Hypothalamus (tissue), 51 donors: ENCODE results near the gene SOWAHD.
"Not testable (repeated sequence)": the region's sequence is repeated elsewhere in the genome, so short reads cannot be mapped to it uniquely, and the experiment has no call there.

Experiments
- DNase-seq, 51 donors: peaks; one replicate each; lab custom pipeline; 2025; lab: John Stamatoyannopoulos, UW

SOWAHD gene, protein sequence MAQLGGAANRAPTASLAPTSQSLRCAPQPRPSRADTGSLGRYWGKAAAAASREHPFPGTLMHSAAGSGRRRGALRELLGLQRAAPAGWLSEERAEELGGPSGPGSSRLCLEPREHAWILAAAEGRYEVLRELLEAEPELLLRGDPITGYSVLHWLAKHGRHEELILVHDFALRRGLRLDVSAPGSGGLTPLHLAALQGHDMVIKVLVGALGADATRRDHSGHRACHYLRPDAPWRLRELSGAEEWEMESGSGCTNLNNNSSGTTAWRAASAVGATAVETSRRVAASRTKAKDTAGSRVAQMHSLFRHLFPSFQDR

DNA sequence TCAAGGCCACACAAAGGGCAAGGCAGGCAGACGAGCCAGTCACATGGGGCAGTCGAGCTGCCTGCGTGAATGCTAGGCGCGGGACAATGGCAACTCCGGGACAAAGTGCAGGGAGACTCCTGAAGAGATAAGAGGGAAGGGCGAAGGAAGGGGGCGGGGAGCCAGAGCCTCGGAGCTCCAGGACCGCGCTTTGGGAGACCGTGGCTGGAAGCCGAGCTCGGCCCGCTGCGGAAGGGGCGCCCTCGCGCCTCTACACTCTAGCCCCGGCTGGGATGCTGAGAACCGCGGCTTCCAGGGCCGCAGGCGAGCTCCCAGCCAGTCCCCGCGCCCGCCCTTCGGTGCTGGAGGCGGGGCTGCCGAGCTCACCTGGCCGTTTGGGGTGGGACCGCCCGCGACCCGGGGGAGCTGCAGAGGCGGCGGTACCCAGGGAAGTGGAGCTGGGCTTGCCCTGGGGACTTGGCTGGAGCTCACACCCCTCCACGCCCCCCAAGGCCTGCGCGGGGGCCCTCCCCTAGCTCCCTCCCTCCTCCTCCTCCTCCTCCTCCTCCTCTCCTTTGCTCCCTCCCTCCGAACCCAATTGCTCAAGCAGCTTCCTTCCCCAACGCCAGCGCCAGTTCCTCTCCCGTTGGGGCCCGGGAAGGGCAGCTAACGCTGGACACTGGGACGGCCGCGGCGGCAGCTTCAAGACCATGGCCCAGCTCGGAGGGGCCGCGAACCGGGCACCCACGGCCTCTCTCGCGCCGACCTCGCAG, at the start of gene SOWAHD:
SOWAHD (plus strand) TSS at position 610 of the 752 bp plus-strand sequence; CDS start at position 690, 80 bp downstream.
- DNase-seq: peak in 17 of 51 donors; percentile 1 to 35 (median 4)

DNA sequence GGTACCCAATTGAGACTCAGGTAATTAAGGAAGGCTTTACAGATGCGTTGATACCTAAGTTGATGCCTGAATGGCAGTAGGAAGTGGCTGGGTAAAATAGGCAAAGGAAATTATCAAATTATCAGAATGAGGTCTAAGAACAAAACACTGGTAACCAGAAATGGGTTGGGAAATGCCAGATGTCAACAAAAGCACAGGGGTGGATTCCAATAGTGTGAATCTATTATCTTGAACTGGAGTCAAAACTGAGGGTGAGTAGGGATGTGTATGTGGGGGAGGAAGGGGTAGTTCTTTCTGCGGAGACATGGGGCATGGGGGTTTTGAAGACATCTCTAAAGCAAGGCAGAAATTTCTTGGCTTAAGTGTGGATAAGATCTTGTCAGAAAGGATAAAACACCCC, 49.5 kb upstream of the SOWAHD start:
- no peak for DNase-seq

DNA sequence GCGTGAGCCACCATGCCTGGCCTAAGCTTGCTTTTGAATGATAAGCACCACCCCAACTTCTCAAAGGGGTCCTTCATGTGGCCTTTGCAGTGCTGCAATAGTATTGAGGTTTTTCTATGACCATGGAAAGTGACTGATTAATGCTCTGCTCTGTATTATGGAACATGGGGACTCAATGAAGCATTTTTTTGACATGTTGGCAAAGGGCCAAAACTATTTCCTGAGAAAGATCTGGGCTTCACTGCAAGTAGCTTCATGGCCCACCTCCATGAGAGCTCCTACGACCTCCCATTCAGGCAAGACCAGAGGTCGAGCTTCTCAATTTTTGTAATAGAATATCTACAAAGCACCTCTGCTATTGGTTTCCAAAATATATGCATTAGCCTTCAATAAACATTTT, 48.8 kb upstream of the SOWAHD start:
- no peak for DNase-seq

DNA sequence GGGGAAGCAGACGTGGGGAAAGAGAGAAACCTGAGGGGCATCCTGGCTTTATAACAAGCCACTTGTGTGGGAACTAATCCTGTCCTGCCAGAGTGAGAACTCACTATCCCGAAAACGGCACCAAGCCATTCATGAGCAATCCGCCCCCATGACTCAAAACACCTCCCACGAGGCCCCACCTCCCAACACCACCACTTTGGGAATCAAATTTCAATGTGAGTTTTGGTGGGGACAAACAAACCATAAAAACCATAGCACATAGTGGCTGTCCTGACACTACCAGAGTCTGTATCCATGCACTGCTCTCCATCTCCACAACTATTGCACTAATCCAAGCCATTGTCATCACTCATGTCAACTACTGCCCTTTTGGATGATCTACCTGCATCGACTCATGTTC, 36.9 kb upstream of the SOWAHD start:
- no peak for DNase-seq

DNA sequence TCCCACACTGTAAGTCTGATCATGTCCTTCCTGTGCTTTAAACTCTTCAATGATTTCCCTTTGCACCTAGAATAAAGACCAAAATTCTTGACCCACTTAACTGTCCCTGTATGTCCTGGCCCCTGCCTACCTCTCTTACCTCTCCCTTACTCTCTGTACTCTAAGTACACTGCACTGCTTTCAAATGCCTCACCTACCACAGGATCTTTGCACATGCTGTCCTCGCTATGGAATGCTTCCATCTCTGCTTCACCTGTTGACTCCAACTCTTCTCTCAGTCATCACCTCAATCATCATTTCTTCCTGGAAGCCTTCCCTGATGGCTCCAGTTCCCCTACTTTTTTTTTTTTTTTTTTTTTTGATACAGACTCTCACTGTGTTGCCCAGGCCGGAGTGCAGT, 36.5 kb upstream of the SOWAHD start:
- DNase-seq: no peak

DNA sequence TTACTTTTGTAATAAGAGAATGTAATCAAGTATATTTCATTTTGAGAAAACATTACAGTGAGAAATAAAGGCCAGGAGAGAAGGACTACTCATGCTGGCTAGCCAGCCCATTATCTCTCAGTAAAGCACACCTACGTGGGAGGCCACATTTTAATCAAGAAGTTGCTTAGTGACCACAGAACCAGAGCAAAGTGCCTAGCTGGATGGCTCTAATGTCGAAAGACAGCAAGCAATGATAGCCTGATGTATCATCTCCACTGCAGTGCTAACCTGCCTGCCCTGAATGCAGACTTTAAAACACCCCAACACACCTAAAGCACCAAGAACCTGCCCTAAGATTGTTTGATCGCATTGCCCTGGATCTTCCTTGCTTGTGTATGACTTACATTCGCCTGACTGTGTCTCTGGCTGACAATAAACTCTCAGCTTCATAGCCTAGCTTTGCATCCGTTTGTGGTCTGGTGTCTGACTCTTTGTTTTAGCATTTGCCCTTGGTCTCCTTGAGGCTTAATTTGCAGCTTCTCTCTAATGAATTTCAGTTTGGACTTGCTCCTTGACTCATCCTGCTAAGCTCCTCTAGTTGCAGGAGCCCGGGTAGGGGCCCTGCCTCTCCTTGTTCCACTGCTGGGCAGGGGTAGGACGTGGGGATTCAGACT, 31.4 kb upstream of the SOWAHD start:
- DNase-seq: no peak

DNA sequence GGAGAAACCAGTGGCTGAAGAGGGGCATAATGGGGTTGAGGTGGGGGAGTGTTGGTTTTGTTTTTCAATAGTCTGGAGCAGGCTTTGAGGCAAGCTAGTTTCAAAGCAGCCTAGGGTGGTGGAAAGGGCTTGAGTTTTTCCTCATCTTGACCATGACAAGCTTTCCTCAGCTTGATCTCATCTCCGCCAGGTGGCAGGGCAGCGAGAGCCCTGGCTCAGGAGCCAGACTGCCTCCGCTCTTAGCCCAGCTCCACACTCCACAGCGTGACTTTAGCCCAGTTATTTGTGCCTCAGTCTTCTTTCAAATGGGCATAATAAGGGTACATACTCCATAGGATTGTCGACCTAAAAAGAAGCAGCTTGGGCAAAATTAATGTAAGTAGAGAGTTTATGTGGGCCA, 29.9 kb upstream of the SOWAHD start:
- no peak for DNase-seq

DNA sequence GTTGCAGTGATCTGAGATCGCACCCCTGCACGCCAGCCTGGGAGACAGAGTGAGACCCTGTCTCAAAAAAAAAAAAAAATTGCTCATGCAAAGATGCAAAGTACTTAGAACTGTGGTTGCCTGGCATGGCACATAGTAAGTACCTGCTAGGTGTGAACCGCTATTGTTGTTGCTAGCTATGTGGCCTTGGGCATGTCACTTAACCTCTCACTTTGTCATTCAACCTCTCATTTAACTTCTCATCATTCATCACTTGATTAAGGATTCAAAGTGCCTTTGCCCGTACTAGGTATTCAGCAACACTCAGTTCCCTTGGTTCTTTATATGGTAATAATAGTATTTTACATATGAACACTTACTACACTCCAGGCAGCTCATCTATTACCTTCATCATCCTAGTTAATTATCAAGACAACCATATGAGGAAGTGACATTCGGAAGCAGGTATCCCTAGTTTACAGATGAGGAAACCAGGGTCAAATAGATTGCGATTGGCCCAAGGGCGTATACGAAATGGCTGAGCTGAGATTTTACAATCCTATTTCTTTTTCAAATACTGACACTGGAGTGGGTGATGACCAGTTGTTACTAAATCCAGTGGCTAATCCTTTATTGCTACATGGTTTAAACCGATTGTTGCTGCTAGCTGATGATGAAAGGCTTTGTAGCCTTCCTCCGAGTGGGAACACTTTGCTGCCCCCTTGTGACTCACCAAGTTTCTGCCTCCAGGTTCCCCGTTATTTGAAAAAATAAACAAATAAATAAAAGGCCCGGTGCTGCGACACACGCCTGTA, 28.8 kb upstream of the SOWAHD start:
- DNase-seq: peak in 19 of 51 donors; percentile 0 to 23 (median 7)

DNA sequence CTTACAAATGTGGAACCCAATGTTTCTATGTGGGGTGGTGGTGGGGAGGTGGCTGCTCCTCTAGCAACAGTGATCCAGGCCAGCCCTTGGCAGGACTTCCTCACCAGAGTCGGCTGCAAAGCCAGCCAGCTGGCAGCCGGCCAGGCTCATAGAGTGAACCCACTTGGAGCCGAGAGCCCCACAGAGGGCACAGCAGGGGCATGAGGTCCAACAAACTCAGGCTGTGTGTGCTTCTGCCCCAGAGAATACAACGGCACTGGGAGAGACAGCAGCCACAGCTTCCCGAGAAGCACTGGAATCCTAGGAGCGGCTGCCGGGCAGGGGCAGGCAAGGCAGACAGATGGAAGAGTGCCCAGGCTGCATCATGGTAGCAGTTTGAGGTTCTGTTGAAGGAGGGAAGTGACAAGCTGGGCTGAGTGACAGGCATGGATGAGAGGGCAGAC, 23.5 kb upstream of the SOWAHD start:
- DNase-seq: peak in 42 of 51 donors; percentile 0 to 66 (median 36)

DNA sequence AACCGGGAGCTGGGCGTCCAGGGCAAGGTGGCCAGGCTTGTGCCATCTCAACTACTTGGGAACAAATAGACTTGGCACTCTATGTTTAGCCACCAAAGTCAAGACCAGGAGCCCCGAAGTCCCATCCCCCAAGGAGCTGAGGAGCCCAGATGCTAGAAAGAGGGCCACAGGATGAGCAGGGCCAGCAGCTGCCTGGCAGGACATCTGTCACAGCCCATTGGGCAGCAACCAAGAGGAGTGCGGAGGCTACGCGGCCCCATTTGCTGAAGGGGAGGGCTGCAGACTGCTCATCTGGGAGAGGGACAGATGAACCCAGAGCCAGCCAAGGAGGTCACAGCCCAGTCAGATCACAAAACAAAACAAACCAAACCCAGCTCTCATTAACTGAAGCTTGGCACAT, 22.9 kb upstream of the SOWAHD start:
- DNase-seq: peak in 1 of 51 donors; percentile 5

DNA sequence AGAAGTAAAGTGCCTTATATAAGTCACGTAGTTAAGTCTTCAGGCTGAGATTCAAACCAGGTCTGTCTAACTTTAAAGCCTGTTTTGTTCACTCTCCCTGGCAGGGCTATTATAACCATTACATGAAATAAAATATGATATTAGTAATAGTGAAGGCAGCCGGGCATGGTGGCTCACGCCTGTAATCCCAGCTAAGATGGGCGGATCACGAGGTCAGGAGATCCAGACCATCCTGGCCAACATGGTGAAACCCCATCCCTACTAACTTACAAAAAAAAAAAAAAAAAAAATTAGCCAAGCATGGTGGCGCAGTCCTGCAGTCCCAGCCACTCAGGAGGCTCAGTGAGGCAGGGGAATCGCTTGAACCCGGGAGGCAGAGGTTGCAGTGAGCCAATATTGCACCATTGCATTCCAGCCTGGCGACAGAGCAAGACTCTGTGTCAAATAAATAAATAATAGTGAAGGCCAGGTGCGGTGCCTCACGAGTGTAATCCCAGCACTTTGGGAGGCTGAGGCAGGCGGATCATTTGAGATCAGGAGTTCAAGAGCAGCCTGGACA, 22.1 kb upstream of the SOWAHD start:
- no peak for DNase-seq

DNA sequence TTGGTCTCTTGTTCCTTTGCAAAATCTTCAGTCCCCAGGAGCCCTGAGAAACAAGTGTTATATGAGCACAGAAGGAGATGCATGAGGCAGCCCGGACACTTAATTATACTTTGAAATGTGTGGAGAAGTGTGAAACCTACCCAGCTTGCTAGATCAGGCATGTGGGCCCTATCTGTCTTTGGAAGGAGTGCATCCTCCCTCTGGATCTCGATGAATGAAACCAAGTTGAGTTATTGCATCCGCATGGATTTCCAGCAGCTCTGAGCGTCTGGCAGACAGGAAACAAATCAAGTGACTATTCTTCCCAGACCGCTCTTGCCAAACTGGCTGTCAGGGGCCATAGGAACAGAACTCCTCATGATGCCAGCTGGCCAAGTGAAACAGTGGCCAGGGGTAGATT, 19.6 kb upstream of the SOWAHD start:
- DNase-seq: no peak

DNA sequence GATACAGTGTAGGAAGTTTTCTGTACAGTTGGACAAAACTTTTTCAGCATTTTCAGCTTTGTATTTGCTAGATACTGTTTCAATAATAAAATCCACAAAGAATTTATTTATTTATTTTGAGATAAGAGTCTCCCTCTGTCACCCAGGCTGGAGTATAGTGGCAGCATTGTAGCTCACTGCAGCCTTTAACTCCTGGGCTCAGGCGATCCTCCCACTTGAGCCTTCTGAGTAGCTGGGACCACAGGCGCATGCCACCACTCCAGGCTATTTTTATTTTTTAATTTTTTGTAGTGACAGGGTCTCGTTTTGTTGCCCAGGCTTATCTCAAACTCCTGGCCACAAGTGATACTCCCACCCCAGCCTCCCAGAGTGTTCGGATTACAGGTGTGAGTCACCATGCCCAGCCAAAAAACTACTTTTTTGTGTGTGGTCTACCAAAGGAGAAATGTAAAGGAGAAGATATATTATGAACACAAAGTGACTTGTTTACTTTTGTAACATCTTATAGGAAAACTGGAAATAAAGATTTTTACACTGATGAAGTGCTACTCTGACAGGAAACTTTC, 13.0 kb upstream of the SOWAHD start:
- DNase-seq: no peak

DNA sequence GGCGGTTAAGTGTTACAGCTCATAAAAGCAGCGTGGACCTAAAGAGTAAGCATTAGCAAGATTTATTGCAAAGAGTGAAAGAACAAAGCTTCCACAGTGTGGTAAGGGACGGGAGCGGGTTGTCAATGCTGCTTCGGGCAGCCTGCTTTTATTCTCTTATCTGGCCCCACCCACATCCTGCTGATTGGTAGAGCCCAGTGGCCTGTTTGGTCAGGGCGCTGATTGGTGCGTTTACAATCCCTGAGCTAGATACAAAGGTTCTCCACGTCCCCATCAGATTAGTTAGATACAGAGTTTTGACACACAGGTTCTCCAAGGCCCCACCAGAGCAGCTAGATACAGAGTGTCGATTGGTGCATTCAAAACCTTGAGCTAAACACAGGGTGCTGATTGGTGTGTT, 8.3 kb upstream of the SOWAHD start:
- not testable (repeated sequence) for DNase-seq

DNA sequence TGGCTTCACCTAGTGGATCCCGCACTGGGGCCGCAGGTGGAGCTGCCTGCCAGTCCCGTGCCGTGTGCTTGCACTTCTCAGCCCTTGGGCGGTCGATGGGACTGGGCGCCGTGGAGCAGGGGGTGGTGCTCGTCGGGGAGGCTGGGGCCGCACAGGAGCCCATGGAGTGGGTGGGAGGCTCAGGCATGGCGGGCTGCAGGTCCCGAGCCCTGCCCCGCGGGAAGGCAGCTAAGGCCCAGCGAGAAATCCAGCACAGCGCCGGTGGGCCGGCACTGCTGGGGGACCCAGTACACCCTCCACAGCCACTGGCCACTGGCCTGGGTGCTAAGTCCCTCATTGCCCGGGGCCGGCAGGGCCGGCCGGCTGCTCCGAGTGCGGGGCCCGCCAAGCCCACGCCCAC, 7.6 kb upstream of the SOWAHD start:
- not testable (repeated sequence) for DNase-seq

DNA sequence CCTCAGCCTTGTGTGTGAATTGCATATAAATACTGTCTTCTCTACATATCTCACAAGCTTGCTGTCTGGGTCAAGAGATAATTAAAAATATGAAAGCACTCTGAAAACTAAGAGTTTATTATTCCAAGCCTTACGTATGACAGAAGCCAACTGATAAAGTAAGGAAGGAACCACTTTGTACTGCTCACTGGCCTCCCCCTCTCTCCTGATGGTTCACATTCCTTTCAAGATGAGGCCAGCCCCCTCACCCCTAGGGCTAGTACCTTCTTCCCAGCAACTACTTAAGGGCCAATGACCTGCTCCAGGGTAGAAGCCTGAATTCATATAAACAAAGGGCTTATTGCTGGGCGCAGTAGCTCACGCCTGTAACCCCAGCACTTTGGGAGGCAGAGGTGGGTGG, 5.4 kb upstream of the SOWAHD start:
- no peak for DNase-seq

DNA sequence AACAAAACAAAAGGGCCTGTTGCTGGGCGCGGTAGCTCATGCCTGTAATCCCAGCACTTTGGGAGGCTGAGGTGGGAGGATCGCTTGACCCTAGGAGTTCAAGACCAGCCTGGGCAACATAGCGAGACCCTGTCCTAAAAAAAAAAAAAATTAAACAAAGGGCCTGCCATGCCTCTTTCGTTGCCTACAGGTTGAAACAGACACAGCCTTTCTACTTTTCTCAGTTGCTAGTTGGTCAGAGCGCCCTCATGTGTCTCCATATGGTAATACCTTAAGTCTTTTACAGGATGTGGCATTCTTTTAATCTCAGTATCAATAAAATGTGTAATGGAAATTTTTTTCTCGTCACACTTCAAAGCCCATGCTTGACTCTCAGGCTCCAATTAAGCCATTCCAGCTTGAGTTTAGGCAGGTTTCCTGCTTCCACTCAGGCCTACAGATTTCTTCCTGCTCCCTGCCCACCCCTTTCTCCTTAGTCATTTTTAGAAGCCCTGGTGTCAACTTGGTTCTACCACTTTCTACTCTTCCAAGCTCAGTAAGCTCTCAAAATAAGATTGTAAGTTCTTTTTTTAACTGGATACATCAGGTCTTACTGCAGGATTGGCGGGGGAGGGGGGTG, 4.6 kb upstream of the SOWAHD start:
- DNase-seq: no peak

DNA sequence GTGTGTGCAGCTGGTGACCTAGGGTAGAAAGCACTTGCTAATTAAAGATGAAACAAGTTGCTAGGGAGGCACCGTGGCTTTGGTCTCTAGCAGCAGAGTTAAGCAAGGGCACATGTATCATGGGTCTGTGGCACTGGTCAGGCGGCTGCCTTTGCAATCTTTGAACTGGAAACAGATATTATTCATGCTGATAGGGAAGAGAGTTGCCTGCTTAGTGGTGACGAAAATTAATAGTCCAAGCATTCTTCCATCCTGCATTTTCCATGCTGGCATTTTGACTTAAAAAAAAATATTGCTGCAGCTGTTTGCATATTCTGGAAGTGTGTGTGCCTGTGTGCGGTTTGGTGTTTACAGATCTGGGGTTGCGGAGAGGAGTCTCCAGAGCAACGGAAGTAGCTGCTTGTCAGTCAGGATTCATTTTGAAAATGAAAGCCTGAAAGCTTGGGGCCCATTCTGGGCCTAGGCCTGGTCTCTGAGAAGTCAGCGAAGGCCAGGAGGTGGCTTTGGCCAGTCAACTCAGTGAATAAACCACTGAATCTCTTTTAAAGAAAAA, 2.3 kb upstream of the SOWAHD start:
- peak in 2 of 51 donors; percentile 2 to 3 for DNase-seq

DNA sequence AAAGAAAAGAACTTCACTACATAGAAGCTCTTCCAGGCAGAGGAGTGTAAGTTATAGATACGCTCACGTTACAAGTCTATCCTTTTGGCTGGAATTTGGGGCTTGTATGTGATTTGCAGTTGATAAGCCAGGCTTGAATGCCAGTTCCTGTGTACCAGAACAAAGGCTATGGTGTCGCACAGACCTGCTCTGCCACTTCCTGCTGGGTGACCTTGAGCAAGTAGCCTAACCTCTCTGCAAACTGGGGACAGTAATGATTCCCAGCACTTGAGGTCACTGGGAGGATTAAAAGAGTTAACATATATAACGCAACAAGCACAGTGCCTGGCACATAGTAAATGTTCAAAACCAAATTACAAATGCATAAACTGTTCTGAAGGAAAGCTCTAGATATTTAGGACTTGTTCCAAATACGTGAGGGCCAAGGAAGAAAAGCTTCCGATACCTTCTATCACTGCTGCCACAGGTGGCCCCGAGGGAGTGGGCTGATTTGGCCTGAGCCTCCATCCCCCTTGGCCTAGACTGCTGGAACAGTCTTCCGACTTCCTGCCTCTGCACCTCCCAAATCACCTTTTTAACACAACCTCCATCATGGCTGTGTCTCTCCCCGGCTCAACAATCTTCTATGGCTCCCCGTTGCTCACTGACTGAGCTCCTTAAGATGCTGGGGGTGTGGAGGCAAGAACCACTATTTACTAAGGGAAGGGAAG, 1.3 kb upstream of the SOWAHD start:
- DNase-seq: no peak
